Activated CD4-positive, alpha-beta T cell treated with anti-CD3 and anti-CD28 coated beads, Interleukin-2, amount 50 U/mL, for 16 hours (primary cell): ENCODE results near the gene CTSL.

Experiments
- DNase-seq: peaks from one replicate; pipeline ENCODE4 v3.0.0-alpha.2; 2020

The CTSL gene

GRCh38 chr9:87701931-87702421 is 23.9 kb upstream of the CTSL start:
- no peak for DNase-seq

- no peak for DNase-seq
These were observed 23.0 kb upstream of the CTSL start for GRCh38 chr9:87702921-87703320.

GRCh38 chr9:87703636-87704276 is 22.2 kb upstream of the CTSL start:
- no peak for DNase-seq

DNA sequence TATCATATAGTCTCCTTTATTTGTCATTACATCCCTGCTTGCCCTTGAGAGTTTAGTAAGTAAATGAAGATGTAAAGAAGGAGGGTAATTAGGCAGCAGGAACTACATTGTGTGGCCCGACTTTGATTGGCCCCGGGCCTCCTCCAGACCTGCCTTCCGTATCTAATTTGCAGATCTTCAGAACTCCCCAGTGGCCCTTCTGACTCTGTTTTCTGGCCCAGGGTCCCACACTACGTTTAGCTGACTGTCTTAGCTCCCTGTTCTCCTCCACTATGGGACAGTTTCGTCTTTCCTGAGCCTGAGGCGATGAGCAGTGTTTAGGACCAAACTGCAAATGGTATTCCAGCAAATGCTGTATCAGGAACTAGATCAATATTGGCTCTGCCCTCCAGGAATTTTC is 21.6 kb upstream of the CTSL start:
- DNase-seq = no peak

GRCh38 chr9:87706066-87706739 is 19.7 kb upstream of the CTSL start:
- DNase-seq = no peak

GRCh38 chr9:87707805-87708506 is 18.0 kb upstream of the CTSL start:
- DNase-seq = no peak

DNA sequence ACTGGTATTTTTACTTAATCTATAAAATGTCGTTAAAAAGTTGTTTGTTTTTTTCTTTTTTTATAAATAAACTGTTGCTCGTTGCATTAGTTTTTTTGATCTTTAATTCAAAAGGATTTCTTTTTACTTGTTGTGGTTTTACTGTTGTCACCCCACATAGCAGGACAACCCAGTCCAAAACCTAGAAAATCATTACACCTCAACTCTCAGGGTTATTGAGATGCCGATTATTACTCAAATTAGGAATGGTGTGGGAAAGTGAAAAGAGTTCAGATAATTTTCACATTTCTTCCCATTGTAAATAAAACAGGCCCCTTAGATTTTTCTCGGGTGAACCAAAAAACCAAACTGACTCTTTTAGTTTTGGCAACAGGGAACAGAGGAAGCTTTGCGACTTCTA is 17.4 kb upstream of the CTSL start:
- DNase-seq = peak; percentile 42

GRCh38 chr9:87708986-87709728 is 16.8 kb upstream of the CTSL start:
- DNase-seq = peak; percentile 69

DNA sequence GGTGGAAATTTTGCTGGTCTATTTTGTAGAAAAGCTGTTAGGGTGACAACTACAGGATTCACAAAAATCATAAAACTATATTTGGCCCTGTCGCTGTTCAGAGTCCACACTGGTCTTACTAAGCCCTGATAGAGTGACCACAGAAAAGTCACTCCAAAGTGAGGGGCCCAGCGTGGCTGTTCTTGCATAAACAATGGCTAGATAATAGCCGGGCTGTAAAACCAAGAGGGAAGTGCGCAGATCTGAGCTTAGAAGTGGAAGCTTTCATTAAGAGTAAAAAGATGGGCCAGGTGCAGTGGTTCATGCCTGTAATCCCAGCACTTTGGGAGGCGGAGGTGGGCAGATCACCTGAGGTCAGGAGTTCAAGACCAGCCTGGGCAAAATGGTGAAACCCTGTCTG is 15.5 kb upstream of the CTSL start:
- no peak for DNase-seq

GRCh38 chr9:87711857-87712800 is 13.8 kb upstream of the CTSL start:
- DNase-seq = no peak

DNA sequence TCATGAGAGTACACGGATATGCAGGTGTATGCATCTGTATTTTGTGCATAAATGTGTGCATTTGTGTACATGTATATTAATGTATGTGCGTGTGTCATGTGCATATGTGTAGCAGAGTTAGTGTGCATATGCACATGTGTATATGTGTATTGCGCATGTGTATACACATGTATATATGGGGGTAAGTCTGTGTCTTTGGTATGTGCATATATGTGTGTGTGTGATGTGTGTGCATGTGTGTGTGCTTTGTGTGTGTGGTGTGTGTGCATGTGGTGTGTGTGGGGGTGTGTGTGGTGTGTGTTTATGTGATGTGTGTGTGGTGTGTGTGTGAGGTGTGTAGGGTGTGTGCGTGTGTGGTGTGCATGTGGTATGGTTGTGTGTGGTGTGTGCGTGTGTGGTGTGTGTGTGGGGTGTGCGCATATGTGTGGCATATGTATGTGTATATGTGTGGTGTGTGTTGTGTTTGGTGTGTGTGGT is 13.1 kb upstream of the CTSL start:
- no peak for DNase-seq

GRCh38 chr9:87713278-87713987 is 12.5 kb upstream of the CTSL start:
- peak; percentile 74 for DNase-seq

- no peak for DNase-seq
These were observed 12.0 kb upstream of the CTSL start for GRCh38 chr9:87713988-87714330.

- no peak for DNase-seq
These were observed 11.1 kb upstream of the CTSL start for GRCh38 chr9:87714819-87715218.

GRCh38 chr9:87716141-87716540 is 9.8 kb upstream of the CTSL start:
- no peak for DNase-seq

GRCh38 chr9:87717456-87717855 is 8.5 kb upstream of the CTSL start:
- no peak for DNase-seq

- DNase-seq = no peak
These were observed 7.7 kb upstream of the CTSL start for GRCh38 chr9:87718231-87718630.

- no peak for DNase-seq
These were observed 6.9 kb upstream of the CTSL start for GRCh38 chr9:87718852-87719612.

GRCh38 chr9:87720173-87720572 is 5.7 kb upstream of the CTSL start:
- DNase-seq = no peak

- DNase-seq = no peak
These were observed 3.4 kb upstream of the CTSL start for GRCh38 chr9:87722393-87723088.
